ENCODE results near the gene GABPB1.

DNA sequence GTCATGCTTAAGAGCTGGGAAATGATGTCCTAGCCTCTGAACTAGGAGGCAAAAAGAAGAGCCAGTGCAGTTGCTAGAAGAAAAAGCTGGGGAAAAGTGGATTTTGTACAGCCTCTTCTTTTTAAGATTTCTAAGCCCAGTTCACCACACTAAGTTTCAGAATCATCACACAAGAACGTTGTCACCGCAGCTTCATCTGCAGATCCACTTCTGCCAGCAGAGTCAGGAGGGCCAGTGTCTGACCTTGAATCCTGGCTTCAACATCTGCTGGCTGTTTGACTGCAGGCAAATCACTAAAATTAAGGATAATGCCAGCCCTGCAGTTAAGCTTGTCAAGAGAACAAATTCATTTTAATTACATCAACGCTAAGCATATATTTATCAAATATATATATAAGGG is 125.7 kb downstream of the GABPB1 start:
- TF ChIP-seq, protein P1, sequence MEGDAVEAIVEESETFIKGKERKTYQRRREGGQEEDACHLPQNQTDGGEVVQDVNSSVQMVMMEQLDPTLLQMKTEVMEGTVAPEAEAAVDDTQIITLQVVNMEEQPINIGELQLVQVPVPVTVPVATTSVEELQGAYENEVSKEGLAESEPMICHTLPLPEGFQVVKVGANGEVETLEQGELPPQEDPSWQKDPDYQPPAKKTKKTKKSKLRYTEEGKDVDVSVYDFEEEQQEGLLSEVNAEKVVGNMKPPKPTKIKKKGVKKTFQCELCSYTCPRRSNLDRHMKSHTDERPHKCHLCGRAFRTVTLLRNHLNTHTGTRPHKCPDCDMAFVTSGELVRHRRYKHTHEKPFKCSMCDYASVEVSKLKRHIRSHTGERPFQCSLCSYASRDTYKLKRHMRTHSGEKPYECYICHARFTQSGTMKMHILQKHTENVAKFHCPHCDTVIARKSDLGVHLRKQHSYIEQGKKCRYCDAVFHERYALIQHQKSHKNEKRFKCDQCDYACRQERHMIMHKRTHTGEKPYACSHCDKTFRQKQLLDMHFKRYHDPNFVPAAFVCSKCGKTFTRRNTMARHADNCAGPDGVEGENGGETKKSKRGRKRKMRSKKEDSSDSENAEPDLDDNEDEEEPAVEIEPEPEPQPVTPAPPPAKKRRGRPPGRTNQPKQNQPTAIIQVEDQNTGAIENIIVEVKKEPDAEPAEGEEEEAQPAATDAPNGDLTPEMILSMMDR (IDR thresholded peaks at IDR 0.05): no peak
- TF ChIP-seq EP300 (IDR thresholded peaks at IDR 0.05): no peak
- no peak for TF ChIP-seq POLR2AphosphoS5 (IDR thresholded peaks at IDR 0.05)

Measured in stomach (tissue), 4 donors.